OCI-LY3 (cell line): ENCODE measurements around the gene ANKFN1.

Experiments used
- EZH2phosphoT487 ChIP-seq: fragments of 200-600 bp; shearing (Covaris generic); IDR thresholded peaks from 2 replicates; pipeline ENCODE4 v1.6.1; 2018; ENCODE audit warnings: antibody characterized with exemption, mixed run types, low read depth
- TF ChIP-seq, protein P1 (sequence below): fragments of 200-600, 300-600 bp; sonication (generic); IDR thresholded peaks from 2 replicates; pipeline ENCODE4 v1.5.1; 2014; ENCODE audit warnings: antibody characterized with exemption, low read length, low read depth

- TF ChIP-seq, protein P1, sequence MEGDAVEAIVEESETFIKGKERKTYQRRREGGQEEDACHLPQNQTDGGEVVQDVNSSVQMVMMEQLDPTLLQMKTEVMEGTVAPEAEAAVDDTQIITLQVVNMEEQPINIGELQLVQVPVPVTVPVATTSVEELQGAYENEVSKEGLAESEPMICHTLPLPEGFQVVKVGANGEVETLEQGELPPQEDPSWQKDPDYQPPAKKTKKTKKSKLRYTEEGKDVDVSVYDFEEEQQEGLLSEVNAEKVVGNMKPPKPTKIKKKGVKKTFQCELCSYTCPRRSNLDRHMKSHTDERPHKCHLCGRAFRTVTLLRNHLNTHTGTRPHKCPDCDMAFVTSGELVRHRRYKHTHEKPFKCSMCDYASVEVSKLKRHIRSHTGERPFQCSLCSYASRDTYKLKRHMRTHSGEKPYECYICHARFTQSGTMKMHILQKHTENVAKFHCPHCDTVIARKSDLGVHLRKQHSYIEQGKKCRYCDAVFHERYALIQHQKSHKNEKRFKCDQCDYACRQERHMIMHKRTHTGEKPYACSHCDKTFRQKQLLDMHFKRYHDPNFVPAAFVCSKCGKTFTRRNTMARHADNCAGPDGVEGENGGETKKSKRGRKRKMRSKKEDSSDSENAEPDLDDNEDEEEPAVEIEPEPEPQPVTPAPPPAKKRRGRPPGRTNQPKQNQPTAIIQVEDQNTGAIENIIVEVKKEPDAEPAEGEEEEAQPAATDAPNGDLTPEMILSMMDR: no peak
- TF ChIP-seq EZH2phosphoT487: no peak
Observed at GRCh38 chr17:56514899-56515298, 361.6 kb downstream of the ANKFN1 start.
